ENCODE results near the gene THSD8. TPM values are rescaled to one million over a fixed set of nuclear protein-coding genes. Genes with fewer than 3 reads are reported as not detected.
A peak's percentile ranks its signal among the peaks of the same experiment; 100 is the strongest.

Gene THSD8
- total RNA-seq, 4 donors from 2014 or later = 0.67 TPM; not detected in 3

- intact Hi-C loops (cut with DNase I) = no loop called here
- TF ChIP-seq, protein P1, sequence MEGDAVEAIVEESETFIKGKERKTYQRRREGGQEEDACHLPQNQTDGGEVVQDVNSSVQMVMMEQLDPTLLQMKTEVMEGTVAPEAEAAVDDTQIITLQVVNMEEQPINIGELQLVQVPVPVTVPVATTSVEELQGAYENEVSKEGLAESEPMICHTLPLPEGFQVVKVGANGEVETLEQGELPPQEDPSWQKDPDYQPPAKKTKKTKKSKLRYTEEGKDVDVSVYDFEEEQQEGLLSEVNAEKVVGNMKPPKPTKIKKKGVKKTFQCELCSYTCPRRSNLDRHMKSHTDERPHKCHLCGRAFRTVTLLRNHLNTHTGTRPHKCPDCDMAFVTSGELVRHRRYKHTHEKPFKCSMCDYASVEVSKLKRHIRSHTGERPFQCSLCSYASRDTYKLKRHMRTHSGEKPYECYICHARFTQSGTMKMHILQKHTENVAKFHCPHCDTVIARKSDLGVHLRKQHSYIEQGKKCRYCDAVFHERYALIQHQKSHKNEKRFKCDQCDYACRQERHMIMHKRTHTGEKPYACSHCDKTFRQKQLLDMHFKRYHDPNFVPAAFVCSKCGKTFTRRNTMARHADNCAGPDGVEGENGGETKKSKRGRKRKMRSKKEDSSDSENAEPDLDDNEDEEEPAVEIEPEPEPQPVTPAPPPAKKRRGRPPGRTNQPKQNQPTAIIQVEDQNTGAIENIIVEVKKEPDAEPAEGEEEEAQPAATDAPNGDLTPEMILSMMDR (IDR thresholded peaks at IDR 0.05) = no peak
- no peak for TF ChIP-seq POLR2A (IDR thresholded peaks at IDR 0.05)
- Histone ChIP-seq H3K4me3 (replicated peaks in 1 of 3) (no peak overlapping the region), H3K36me3 (no peaks in the 10 kb centered on the region), H3K4me1 (peaks cover 18 to 22% of the 10 kb centered on the region in 2 donors), H3K27ac (peak overlapping the region in 1 of 3 donors; percentile 35), H3K9me3 (no peaks in the 10 kb centered on the region), H3K27me3 (no peaks in the 10 kb centered on the region)
- WGBS, 2 donors = 71 to 75% methylated on average over 1 of the region's 1 CpG
- no peak for DNase-seq
These were observed 1.5 kb upstream of the THSD8 start for GRCh38 chr19:12800466-12800770.

GRCh38 chr19:12800923-12801465 is 875 bp upstream of the THSD8 start:
- H3K36me3 ChIP-seq = no peaks in the 10 kb centered on the region
- peak overlapping the region; percentile 58 to 97 (median 86) for H3K4me3 ChIP-seq (replicated peaks in 1 of 3)
- 3 to 12% methylated on average over 6 to 19 of the region's 38 CpGs for WGBS, 2 donors
- peak overlapping the region; percentile 35 to 56 (median 39) for H3K27ac ChIP-seq
- TF ChIP-seq, protein P1 (IDR thresholded peaks at IDR 0.05) = no peak
- no peak for TF ChIP-seq POLR2A (IDR thresholded peaks at IDR 0.05)
- intact Hi-C loops (cut with DNase I) = no loop called here
- no peaks in the 10 kb centered on the region for H3K27me3 ChIP-seq
- peaks cover 18 to 20% of the 10 kb centered on the region in 2 donors for H3K4me1 ChIP-seq
- DNase-seq = peak in 1 of 2 donors; percentile 26
- no peaks in the 10 kb centered on the region for H3K9me3 ChIP-seq

GRCh38 chr19:12802267-12803106 is 618 bp downstream of the THSD8 start:
- TF ChIP-seq, protein P1 (IDR thresholded peaks at IDR 0.05) = no peak
- TF ChIP-seq POLR2A (IDR thresholded peaks at IDR 0.05) = no peak
- intact Hi-C loops (cut with DNase I) = no loop called here
- DNase-seq = no peak
- Histone ChIP-seq H3K36me3 (no peaks in the 10 kb centered on the region), H3K9me3 (no peaks in the 10 kb centered on the region), H3K4me1 (peaks cover 21 to 26% of the 10 kb centered on the region in 2 donors), H3K27ac (no peak overlapping the region), H3K4me3 (replicated peaks in 1 of 3) (peak overlapping the region in 2 of 3 donors; percentile 39 to 58), H3K27me3 (no peaks in the 10 kb centered on the region)
- 43 to 50% methylated on average over 21 to 22 of the region's 22 CpGs for WGBS, 2 donors

- TF ChIP-seq, protein P1 (IDR thresholded peaks at IDR 0.05) = no peak
- TF ChIP-seq POLR2A (IDR thresholded peaks at IDR 0.05) = no peak
- Histone ChIP-seq H3K9me3 (no peaks in the 10 kb centered on the region), H3K4me1 (peaks cover 21 to 26% of the 10 kb centered on the region in 2 donors), H3K27ac (no peak overlapping the region), H3K27me3 (no peaks in the 10 kb centered on the region), H3K4me3 (replicated peaks in 1 of 3) (no peak overlapping the region), H3K36me3 (no peaks in the 10 kb centered on the region)
- WGBS, 2 donors = 95% methylated on average over 26 of the region's 26 CpGs
- DNase-seq = no peak
- intact Hi-C loops (cut with DNase I) = no loop called here
These were observed 2.2 kb downstream of the THSD8 start for GRCh38 chr19:12804051-12804450.

Measured in thyroid gland (tissue), 4 donors.